Tibial nerve (tissue), 4 donors: ENCODE data around the gene INSYN2B.

Experiments used
- EP300 ChIP-seq, 2 donors: sonication (generic); formaldehyde crosslinking; IDR thresholded peaks; one replicate each; pipeline ENCODE4 v1.6.1; 2017; ENCODE audit warnings: antibody characterized with exemption in 2 of 2, mild to moderate bottlenecking in 1 of 2
- POLR2A ChIP-seq, 2 donors: fragments of 450-650 bp; IDR thresholded peaks; one replicate each; pipeline ENCODE4 v1.6.1; 2017; ENCODE audit warnings: antibody characterized with exemption in 2 of 2, mild to moderate bottlenecking in 2 of 2, moderate library complexity in 2 of 2
- TF ChIP-seq, protein P1 (sequence below), 5 experiments: fragments of 200-600 bp in 3 of 5; fragments of 450-650 bp in 2 of 5; sonication (generic) in 3 of 5; IDR thresholded peaks; one replicate each; pipeline ENCODE4 v1.5.1; 2016 to 2019; ENCODE audit warnings: antibody characterized with exemption in 5 of 5, mild to moderate bottlenecking in 3 of 5, moderate library complexity in 2 of 5

DNA sequence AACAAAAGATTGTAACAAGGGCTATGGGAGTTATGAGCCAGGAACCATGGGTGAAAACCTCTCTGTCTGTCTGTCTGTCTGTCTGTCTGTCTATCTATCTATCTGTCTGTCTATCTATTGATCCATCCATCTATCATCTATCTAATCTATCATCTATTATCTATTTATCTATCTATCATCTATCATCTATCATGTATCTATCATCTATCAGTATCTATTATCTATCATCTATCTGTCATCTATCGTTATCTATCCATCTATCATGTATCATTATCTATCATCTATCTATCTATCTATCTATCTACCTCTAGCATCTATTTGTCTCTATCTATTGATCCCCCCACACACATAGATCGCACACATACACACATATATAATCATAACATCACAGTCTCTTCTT lies 112.9 kb downstream of the INSYN2B start:
- TF ChIP-seq, protein P1, sequence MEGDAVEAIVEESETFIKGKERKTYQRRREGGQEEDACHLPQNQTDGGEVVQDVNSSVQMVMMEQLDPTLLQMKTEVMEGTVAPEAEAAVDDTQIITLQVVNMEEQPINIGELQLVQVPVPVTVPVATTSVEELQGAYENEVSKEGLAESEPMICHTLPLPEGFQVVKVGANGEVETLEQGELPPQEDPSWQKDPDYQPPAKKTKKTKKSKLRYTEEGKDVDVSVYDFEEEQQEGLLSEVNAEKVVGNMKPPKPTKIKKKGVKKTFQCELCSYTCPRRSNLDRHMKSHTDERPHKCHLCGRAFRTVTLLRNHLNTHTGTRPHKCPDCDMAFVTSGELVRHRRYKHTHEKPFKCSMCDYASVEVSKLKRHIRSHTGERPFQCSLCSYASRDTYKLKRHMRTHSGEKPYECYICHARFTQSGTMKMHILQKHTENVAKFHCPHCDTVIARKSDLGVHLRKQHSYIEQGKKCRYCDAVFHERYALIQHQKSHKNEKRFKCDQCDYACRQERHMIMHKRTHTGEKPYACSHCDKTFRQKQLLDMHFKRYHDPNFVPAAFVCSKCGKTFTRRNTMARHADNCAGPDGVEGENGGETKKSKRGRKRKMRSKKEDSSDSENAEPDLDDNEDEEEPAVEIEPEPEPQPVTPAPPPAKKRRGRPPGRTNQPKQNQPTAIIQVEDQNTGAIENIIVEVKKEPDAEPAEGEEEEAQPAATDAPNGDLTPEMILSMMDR (IDR thresholded peaks at IDR 0.05) = no peak
- TF ChIP-seq POLR2A (IDR thresholded peaks at IDR 0.05) = no peak
- TF ChIP-seq EP300 (IDR thresholded peaks at IDR 0.05) = no peak
